ENCODE results near the gene TMEM217.
"Not testable (repeated sequence)": the region's sequence is repeated elsewhere in the genome, so short reads cannot be mapped to it uniquely, and the experiment has no call there.

The TMEM217 gene

DNA sequence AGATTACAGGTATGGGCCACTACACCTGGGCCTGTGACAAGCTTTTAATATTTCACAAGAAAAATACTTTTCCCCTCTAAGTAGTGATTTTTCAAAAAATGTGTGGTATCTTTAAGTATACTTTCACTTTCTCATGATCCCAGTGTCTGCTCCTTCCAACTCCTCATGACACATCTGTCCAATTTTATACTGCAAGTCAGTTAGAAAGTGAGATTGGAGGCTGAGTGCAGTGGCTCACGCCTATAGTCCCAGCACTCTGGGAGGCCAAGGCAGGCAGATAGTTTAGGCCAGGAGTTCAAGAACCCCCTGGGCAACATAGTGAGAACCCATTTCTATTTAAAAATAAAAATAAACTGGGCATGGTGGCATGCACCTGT is 67.8 kb downstream of the TMEM217 start:
- H4K20me1 ChIP-seq (ENCODE audit: low read depth, low read length), result no peaks in the 10 kb centered on the region
- H2AFZ ChIP-seq (ENCODE audit: low read depth, low read length, severe bottlenecking), result no peak overlapping the region
- no peaks in the 10 kb centered on the region for H3K9me2 ChIP-seq (replicated peaks; ENCODE audit: insufficient read depth, low read length)
- H3K4me2 ChIP-seq (ENCODE audit: low read depth, low read length, poor library complexity, severe bottlenecking), result no peak overlapping the region
- TF ChIP-seq CTCF (IDR thresholded peaks at IDR 0.05; ENCODE audit: insufficient read depth, low read length, poor library complexity, severe bottlenecking), result no peak
- TF ChIP-seq EZH2phosphoT487 (conservative IDR thresholded peaks at IDR 0.05; ENCODE audit: low read length), result no peak
- H3K9ac ChIP-seq (ENCODE audit: low read length), result no peak overlapping the region
- no peaks in the 10 kb centered on the region for H3F3A ChIP-seq (ENCODE audit: insufficient read depth)
- no peaks in the 10 kb centered on the region for H3K27me3 ChIP-seq (ENCODE audit: low read length)
- no peak overlapping the region for H3K27ac ChIP-seq (ENCODE audit: low read depth, low read length)
- H3K36me3 ChIP-seq (ENCODE audit: low read length), result no peaks in the 10 kb centered on the region
- H3K9me3 ChIP-seq (ENCODE audit: insufficient read depth, low read length), result no peaks in the 10 kb centered on the region
- H3K4me3 ChIP-seq (ENCODE audit: insufficient read depth, low read length, poor library complexity, severe bottlenecking), result no peak overlapping the region
- H3K79me2 ChIP-seq (ENCODE audit: insufficient read depth, low read length), result no peaks in the 10 kb centered on the region

DNA sequence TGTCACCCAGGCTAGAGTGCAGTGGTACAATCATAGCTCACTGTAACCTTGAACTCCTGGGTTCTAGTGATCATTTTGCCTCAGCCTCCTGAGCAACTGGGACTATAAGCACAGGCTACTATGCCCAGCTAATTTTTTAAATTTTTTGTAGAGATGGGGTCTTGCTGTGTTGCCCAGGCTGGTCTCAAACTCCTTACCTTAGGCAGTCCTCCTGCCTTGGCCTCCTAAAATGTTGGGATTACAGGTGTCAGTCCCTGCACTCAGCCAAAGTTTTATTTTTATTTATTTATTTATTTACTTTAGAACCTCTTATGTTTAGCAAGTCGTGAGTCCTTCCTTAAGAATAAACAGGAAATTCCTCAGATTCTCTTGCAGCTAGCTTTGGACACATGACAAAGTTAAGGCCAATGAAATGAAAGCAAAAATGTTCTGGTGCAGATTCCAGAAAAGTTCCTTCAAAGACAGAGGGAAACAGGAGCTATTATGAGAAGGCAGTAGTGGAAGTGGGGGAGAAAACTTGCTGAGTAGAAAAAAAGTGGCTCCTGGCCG is 68.9 kb downstream of the TMEM217 start:
- no peaks in the 10 kb centered on the region for H3K79me2 ChIP-seq (ENCODE audit: insufficient read depth, low read length)
- H3K27ac ChIP-seq (ENCODE audit: low read depth, low read length), result no peak overlapping the region
- no peak overlapping the region for H3K4me2 ChIP-seq (ENCODE audit: low read depth, low read length, poor library complexity, severe bottlenecking)
- H4K20me1 ChIP-seq (ENCODE audit: low read depth, low read length), result no peaks in the 10 kb centered on the region
- H3F3A ChIP-seq (ENCODE audit: insufficient read depth), result no peaks in the 10 kb centered on the region
- H3K27me3 ChIP-seq (ENCODE audit: low read length), result no peaks in the 10 kb centered on the region
- no peaks in the 10 kb centered on the region for H3K9me2 ChIP-seq (replicated peaks; ENCODE audit: insufficient read depth, low read length)
- H3K4me3 ChIP-seq (ENCODE audit: insufficient read depth, low read length, poor library complexity, severe bottlenecking), result no peak overlapping the region
- no peak for TF ChIP-seq CTCF (IDR thresholded peaks at IDR 0.05; ENCODE audit: insufficient read depth, low read length, poor library complexity, severe bottlenecking)
- TF ChIP-seq EZH2phosphoT487 (conservative IDR thresholded peaks at IDR 0.05; ENCODE audit: low read length), result no peak
- no peak overlapping the region for H2AFZ ChIP-seq (ENCODE audit: low read depth, low read length, severe bottlenecking)
- H3K36me3 ChIP-seq (ENCODE audit: low read length), result no peaks in the 10 kb centered on the region
- no peak overlapping the region for H3K9ac ChIP-seq (ENCODE audit: low read length)
- no peaks in the 10 kb centered on the region for H3K9me3 ChIP-seq (ENCODE audit: insufficient read depth, low read length)

- Histone ChIP-seq H3K9me3 (ENCODE audit: insufficient read depth, low read length) (no peaks in the 10 kb centered on the region), H3K27me3 (ENCODE audit: low read length) (no peaks in the 10 kb centered on the region), H3K4me3 (ENCODE audit: insufficient read depth, low read length, poor library complexity, severe bottlenecking) (no peak overlapping the region), H3K79me2 (ENCODE audit: insufficient read depth, low read length) (no peaks in the 10 kb centered on the region), H3F3A (ENCODE audit: insufficient read depth) (no peaks in the 10 kb centered on the region), H3K36me3 (ENCODE audit: low read length) (no peaks in the 10 kb centered on the region), H3K9me2 (replicated peaks; ENCODE audit: insufficient read depth, low read length) (no peaks in the 10 kb centered on the region), H3K4me2 (ENCODE audit: low read depth, low read length, poor library complexity, severe bottlenecking) (no peak overlapping the region), H3K27ac (ENCODE audit: low read depth, low read length) (no peak overlapping the region), H4K20me1 (ENCODE audit: low read depth, low read length) (no peaks in the 10 kb centered on the region), H3K9ac (ENCODE audit: low read length) (no peak overlapping the region), H2AFZ (ENCODE audit: low read depth, low read length, severe bottlenecking) (no peak overlapping the region)
- TF ChIP-seq CTCF (IDR thresholded peaks at IDR 0.05; ENCODE audit: insufficient read depth, low read length, poor library complexity, severe bottlenecking) (no peak), EZH2phosphoT487 (conservative IDR thresholded peaks at IDR 0.05; ENCODE audit: low read length) (no peak)
These were observed 70.5 kb downstream of the TMEM217 start for GRCh38 chr6:37187321-37188022.

DNA sequence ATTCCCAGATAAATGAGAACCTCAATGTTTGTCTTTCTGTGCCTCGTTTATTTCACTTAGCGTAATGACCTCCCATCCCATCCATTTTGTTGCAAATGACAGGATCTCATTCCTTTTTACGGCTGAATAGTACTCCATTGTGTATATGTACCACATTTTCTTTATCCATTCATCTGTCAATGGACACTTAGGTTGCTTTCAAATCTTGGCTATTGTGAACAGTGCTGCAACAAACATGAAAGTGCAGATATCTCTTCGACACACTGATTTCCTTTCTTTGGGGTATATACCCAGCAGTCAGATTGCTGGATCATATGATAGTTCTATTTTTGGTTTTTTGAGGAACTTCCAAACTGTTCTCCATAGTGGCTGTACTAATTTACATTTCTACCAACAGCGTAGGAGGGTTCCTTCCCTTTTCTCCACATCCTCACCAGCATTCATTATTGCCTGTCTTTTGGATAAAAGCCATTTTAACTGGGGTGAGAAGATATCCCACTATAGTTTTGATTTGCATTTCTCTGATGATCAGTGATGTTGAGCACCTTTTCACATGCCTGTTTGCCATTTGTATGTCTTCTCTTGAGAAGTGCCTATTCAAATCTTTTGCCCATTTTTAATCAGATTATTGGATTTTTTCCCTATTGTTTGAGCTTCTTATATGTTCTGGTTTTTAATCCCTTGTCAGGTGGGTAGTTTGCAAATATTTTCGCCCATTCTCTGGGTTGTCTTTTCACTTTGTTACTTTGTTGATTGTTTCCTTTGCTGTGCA is 71.8 kb downstream of the TMEM217 start:
- H3K4me2 ChIP-seq (ENCODE audit: low read depth, low read length, poor library complexity, severe bottlenecking); H3K36me3 ChIP-seq (ENCODE audit: low read length); H3F3A ChIP-seq (ENCODE audit: insufficient read depth); H4K20me1 ChIP-seq (ENCODE audit: low read depth, low read length); H3K79me2 ChIP-seq (ENCODE audit: insufficient read depth, low read length); H2AFZ ChIP-seq (ENCODE audit: low read depth, low read length, severe bottlenecking); H3K9ac ChIP-seq (ENCODE audit: low read length); H3K9me2 ChIP-seq (replicated peaks; ENCODE audit: insufficient read depth, low read length); H3K4me3 ChIP-seq (ENCODE audit: insufficient read depth, low read length, poor library complexity, severe bottlenecking); H3K9me3 ChIP-seq (ENCODE audit: insufficient read depth, low read length); H3K27ac ChIP-seq (ENCODE audit: low read depth, low read length); H3K27me3 ChIP-seq (ENCODE audit: low read length): not testable (repeated sequence)

Data from SU-DHL-6 (cell line).